Effector memory CD4-positive, alpha-beta T cell (primary cell): ENCODE data around the gene TCTN2.
A peak's percentile ranks its signal among the peaks of the same experiment; 100 is the strongest.

ENCODE experiments used
- DNase-seq, 3 donors: peaks; one replicate each; pipeline ENCODE4 v3.0.0-alpha.2; 2020
- H3K27ac ChIP-seq: 2 replicates; pipeline ENCODE4 v1.7.0; 2013; ENCODE audit warnings: mild to moderate bottlenecking, low read length, moderate library complexity; ENCODE audit not compliant: insufficient read depth, poor library complexity, severe bottlenecking
- H3K27me3 ChIP-seq: replicated peaks from 2 replicates; pipeline ENCODE4 v1.7.0; 2013; ENCODE audit warnings: mild to moderate bottlenecking, low read length; ENCODE audit not compliant: insufficient read depth, control insufficient read depth, poor library complexity, severe bottlenecking
- H3K36me3 ChIP-seq: 2 replicates; pipeline ENCODE4 v1.7.0; 2013; ENCODE audit warnings: mild to moderate bottlenecking, low read length, moderate library complexity; ENCODE audit not compliant: control insufficient read depth, insufficient read depth
- H3K4me1 ChIP-seq: 2 replicates; pipeline ENCODE4 v1.7.0; 2013; ENCODE audit warnings: low read length, mild to moderate bottlenecking; ENCODE audit not compliant: control insufficient read depth, insufficient read depth, poor library complexity, severe bottlenecking
- H3K4me3 ChIP-seq: 2 replicates; pipeline ENCODE4 v1.7.0; 2013; ENCODE audit warnings: low read length, low read depth, mild to moderate bottlenecking; ENCODE audit not compliant: insufficient read depth, poor library complexity, severe bottlenecking
- H3K9me3 ChIP-seq: 2 replicates; pipeline ENCODE4 v1.7.0; 2013; ENCODE audit warnings: mild to moderate bottlenecking, low read length, moderate library complexity; ENCODE audit not compliant: control insufficient read depth
- total RNA-seq, 3 donors: gene quantifications; one replicate each; lab custom pipeline; 2026; lab: John Stamatoyannopoulos, UW

Gene TCTN2
- total RNA-seq, result 6.2 to 7.6 (median 7.5) reads per million in 3 donors

DNA sequence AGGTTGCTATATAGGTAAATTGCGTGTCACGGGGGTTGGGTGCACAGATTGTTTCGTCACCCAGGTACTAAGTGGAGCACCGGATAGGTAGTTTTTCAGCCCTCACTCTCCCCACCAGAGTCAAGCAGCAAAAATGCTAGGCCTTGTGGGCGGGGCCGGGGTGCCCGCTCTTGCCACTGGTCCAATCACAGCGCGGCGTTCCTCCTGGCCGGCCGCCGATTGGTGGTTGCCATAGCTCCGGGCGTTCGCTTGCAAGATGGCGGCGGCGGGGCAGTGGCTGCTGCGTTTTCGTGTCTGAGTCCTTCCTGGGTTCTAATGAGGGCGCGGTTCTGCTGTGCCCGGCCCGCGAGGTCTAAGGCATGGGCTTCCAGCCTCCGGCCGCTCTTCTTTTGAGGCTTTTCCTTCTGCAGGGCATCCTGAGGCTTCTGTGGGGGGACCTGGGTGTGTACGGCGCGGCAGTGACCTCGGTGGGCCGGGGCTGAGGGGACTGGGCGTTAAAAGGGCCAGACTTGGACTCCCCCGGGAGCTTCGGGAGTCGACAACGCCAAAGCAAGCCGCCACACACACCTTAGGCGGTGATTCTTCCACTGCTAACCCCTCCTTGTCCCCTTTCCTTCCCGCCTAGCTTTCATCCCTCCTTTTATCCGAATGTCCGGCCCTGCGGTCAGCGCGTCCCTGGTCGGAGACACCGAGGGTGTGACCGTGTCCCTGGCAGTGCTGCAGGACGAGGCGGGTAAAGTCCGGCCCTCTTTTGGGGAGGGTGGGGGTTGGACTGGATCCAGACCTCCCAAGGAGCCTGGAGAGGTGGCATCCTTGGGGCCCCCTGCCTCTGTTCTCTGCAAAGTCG, at the start of gene TCTN2:
Gene TCTN2 (plus strand): TSS at position 232 of the 847 bp plus-strand sequence. CDS start 128 bp downstream, at position 360.
- Histone ChIP-seq H3K4me1 (peaks cover 6% of the 10 kb centered on the region), H3K36me3 (peaks cover 9% of the 10 kb centered on the region), H3K9me3 (no peaks in the 10 kb centered on the region), H3K27me3 (no peaks in the 10 kb centered on the region), H3K27ac (peak within 1 kb of the TSS; percentile 60), H3K4me3 (peak within 1 kb of the TSS; percentile 89)
- peak; percentile 83 to 91 (median 88) for DNase-seq

DNA sequence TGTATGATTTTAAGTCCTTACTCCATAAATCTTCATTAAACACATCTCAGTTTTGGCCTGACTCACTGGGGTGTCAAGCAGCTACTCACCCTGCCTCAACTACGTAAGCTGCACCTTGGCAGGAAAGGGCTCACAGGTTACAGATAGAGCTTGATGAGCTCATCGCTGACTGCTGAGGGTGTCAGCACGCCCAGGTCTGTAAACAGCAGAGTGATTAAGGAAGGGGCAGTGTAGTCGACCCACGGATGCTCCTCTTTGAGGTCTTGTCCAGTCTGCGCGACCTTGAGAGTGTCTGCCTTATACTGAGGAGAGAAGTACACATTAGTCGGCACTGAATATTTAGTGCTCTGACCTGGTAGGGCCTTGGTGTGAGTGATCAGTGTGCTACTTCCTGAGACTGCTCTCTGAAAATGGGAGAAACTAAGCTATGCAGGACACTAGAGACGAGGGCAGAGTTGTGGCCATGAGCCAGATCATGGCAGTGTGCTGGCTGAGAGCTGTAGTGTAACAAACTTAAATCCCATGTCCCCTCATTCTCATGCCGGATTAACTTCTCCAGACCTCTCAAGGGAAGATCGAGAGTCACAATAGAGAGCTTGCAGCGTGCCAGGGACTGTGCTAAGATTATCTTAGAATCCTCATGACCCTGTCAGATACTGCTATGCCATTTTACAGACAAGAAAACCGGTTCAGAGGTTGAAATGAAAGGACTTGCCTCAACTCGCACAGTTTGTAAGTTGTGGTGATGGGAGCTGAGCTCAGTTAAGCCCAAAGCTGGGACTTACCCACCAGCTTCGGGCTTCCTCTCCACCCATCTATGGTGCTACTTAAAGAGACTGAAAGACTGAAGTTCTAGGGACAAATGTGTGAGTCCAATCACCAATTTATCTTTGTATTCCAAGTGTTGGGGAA, 49.0 kb upstream of the TCTN2 start:
- no peaks in the 10 kb centered on the region for H3K9me3 ChIP-seq
- H3K27me3 ChIP-seq, result no peaks in the 10 kb centered on the region
- H3K4me1 ChIP-seq, result no peaks in the 10 kb centered on the region
- no peak overlapping the region for H3K4me3 ChIP-seq
- peaks cover 68% of the 10 kb centered on the region for H3K36me3 ChIP-seq
- DNase-seq, result no peak
- H3K27ac ChIP-seq, result no peak overlapping the region

DNA sequence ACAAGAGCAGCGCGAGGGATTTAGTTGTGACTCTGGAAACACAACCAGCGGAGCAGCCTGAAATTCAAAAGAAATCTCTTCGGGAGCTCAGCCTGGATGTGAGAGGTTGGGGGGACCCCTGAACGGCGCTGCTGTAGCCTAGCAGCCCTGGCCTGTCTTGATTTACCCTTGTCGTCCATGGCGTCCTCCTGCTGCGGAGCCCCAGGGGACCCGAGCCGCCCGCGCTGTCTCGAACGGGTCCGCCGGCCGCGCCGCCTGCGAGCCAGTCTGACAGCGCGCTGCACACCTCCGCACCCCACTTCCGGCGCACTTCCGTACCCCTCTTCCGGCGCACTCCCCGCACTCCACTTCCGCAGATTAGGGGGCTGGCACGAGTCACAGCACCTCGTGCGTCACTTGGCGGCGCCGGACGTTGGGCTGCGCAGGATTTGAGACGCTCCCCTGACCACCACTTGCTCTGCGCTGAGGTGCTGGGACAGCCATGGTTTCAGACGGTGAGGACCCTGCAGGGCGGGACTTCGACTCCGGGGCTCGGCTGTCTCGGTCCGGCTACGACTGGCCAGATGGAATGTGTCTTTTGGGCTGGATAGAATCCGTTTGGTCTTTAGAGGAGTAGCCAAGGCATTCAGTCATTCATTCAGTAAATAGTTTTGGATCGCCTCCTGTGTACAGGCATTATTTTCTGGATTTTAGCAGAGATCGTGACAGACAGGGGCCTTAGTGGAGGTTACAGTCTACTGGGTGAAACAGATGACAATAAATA, 37.4 kb upstream of the TCTN2 start, which contains the start of the genes EIF2B1 and GTF2H3:
Gene EIF2B1 (minus strand): TSS at position 308 of the 763 bp plus-strand sequence. CDS start 129 bp downstream, at position 179.
Gene GTF2H3 (plus strand): TSS at position 451 of the 763 bp plus-strand sequence. CDS start 31 bp downstream, at position 482.
- Histone ChIP-seq H3K27ac (peak within 1 kb of the TSS; percentile 78), H3K36me3 (peaks cover 23% of the 10 kb centered on the region), H3K4me3 (peak within 1 kb of the TSS; percentile 61), H3K4me1 (peaks cover 10% of the 10 kb centered on the region), H3K9me3 (no peaks in the 10 kb centered on the region), H3K27me3 (no peaks in the 10 kb centered on the region)
- DNase-seq, result peak; percentile 92 to 95 (median 93)

DNA sequence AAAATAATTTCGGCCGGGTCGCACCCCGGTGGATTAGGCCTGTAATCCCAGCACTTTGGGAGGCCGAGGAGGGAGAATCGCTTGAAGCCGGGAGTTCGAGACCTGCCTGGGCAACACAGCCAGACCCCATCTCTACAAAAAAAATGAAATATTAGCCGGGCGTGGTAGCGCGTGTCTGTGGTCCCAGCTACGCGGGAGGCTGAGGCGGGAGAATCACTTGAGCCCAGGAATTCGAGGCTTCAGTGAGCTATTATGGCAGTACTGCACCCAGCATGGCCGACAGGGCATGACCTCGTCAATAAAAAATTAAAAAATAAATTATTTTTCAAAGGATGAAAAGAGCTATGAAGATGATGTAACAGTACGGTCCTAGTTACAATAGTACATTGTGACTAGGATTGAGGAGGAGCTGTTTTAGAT, 36.8 kb upstream of the TCTN2 start:
- Histone ChIP-seq H3K27ac (peak overlapping the region; percentile 78), H3K27me3 (no peaks in the 10 kb centered on the region), H3K36me3 (peaks cover 17% of the 10 kb centered on the region), H3K4me3 (peak overlapping the region; percentile 61), H3K9me3 (no peaks in the 10 kb centered on the region), H3K4me1 (peaks cover 10% of the 10 kb centered on the region)
- DNase-seq, result no peak

DNA sequence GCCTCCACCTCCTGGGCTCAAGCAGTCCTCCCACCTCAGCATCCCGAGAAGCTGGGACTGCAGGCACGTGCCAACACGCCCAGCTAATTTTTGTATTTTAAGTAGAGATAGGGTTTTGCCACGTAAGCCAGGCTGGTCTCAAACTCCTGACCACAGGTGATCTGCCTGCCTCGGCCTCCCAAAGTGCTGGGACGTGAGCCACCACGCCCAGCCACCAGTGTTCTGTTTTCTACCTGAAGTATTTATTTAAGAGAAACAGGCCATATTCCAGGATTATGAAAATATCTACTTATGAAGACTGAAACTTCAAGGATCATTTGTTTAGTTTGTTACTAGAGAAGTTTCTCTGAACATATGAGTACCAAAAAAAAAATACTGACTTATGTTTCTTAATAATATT, 27.0 kb upstream of the TCTN2 start:
- Histone ChIP-seq H3K4me1 (no peaks in the 10 kb centered on the region), H3K27ac (no peak overlapping the region), H3K36me3 (peaks cover 28% of the 10 kb centered on the region), H3K9me3 (no peaks in the 10 kb centered on the region), H3K4me3 (no peak overlapping the region), H3K27me3 (no peaks in the 10 kb centered on the region)
- no peak for DNase-seq

DNA sequence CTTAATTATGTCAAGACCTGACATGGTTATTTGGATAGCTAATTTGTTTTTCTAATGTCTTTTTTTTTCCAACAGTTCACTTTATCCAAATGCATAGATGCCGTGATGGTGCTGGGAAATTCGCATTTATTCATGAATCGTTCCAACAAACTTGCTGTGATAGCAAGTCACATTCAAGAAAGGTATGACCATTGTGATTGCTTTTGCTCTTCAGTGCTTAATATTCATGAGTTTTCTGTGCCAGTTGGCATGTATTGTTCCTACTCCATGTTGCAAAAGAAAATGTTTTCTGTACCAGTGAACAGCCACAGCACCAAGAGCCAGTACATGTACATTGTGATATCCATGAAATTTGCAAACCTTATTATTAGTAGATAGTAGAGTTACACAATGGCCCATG, 25.5 kb upstream of the TCTN2 start:
- no peaks in the 10 kb centered on the region for H3K27me3 ChIP-seq

DNA sequence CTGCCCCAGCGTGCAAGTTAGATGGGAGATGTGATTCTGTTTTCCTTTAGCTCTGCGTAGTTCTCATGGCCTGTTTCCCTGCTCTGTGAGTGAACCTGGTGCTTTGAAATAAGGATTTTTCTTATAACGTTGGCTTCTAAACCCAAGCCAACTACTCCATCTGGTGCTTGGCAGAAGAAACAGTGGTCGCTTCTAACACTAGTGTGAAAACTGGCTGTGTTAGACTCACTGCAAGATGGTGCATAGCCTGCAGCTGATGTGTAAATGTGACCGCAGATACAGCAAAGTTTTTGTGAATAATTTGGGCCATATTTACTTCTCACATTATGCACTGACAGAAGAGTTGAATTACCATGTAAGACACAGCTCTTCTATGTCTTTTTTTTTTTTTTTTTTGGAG, 25.0 kb upstream of the TCTN2 start:
- Histone ChIP-seq H3K27me3 (no peaks in the 10 kb centered on the region), H3K36me3 (peaks cover 41% of the 10 kb centered on the region), H3K9me3 (no peaks in the 10 kb centered on the region), H3K4me1 (no peaks in the 10 kb centered on the region), H3K27ac (no peak overlapping the region), H3K4me3 (no peak overlapping the region)
- no peak for DNase-seq

More for the DNA sequence above, 25.5 kb upstream of the TCTN2 start:
- no peak overlapping the region for H3K4me3 ChIP-seq
- no peaks in the 10 kb centered on the region for H3K4me1 ChIP-seq
- no peak overlapping the region for H3K27ac ChIP-seq
- H3K9me3 ChIP-seq, result no peaks in the 10 kb centered on the region
- peaks cover 41% of the 10 kb centered on the region for H3K36me3 ChIP-seq
- DNase-seq, result no peak

DNA sequence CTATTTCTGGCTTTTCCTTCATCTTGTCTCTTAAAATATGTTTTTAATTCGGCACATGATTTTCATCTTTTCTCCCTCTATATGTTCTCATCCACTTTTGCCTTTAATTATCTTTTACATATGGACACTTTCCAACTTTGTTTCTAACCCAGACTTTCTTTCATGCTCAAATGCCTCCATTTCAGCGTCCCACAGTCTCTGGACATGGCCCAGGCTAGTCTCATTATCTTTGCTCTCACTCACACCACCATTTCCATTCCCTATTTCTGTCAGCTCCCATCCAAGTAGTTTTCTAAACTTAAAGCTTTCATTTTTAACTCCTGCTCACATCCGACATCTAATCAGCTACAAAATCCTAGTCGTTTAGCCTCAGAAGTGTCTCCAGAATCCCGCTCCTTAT, 22.5 kb upstream of the TCTN2 start:
- H3K36me3 ChIP-seq, result peaks cover 44% of the 10 kb centered on the region
- H3K4me1 ChIP-seq, result no peaks in the 10 kb centered on the region
- H3K27me3 ChIP-seq, result no peaks in the 10 kb centered on the region
- no peak overlapping the region for H3K27ac ChIP-seq
- DNase-seq, result no peak
- no peak overlapping the region for H3K4me3 ChIP-seq
- no peaks in the 10 kb centered on the region for H3K9me3 ChIP-seq

DNA sequence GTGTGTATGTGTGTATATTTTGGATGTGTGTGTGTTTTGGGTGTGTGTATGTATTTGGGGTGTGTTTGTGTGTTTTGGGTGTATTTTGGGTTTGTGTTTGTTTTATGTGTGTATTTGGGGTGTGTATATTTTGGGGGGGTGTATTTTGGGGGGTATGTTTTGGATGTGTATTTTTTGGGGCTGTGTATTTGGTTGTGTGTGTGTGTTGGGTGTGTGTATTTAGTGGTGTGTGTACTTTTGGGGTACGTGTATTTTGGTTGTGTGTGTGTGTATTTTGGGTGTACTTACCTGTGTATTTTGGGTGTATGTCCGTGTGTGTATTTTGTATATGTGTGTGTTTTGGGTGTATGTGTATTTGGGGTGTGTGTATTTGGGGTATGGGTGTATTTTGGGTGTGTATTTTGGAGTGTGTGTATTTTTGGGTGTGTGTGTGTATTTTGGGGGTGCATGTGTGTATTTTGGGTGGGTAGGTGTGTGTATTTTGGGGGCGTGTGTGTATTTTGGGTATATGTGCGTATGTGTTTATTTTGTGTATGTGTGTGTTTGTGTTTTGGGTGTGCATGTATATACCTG, 16.7 kb upstream of the TCTN2 start:
- H3K27ac ChIP-seq, result no peak overlapping the region
- H3K36me3 ChIP-seq, result peaks cover 38% of the 10 kb centered on the region
- no peaks in the 10 kb centered on the region for H3K27me3 ChIP-seq
- H3K9me3 ChIP-seq, result no peaks in the 10 kb centered on the region
- H3K4me1 ChIP-seq, result no peaks in the 10 kb centered on the region
- no peak overlapping the region for H3K4me3 ChIP-seq
- DNase-seq, result no peak
